DND-41 (cell line): ENCODE results near the gene SLC9A2.

ENCODE experiments used
- ATAC-seq: fragments of 200-7000 bp; cut with Tn5 transposase; 3 replicates; pipeline ENCODE4 v1.9.1; 2021; ENCODE audit warnings: low read depth; ENCODE audit not compliant: insufficient read depth
- DNase-seq: peaks from one replicate; pipeline ENCODE4 v3.0.0-alpha.2; 2020
- H2AFZ ChIP-seq: 2 replicates; pipeline ENCODE4 v1.6.0; 2012; ENCODE audit warnings: low read depth, low read length
- H3K27ac ChIP-seq: 2 replicates; pipeline ENCODE4 v1.5.1; 2012; ENCODE audit warnings: low read length, inconsistent platforms
- H3K27me3 ChIP-seq: fragments of 200-600 bp; sonication (generic); 2 replicates; pipeline ENCODE4 v1.6.0; 2012; ENCODE audit warnings: low read length, mild to moderate bottlenecking, inconsistent platforms; ENCODE audit not compliant: insufficient read depth, poor library complexity
- H3K36me3 ChIP-seq: 2 replicates; pipeline ENCODE4 v1.5.1; 2012; ENCODE audit warnings: low read length, inconsistent platforms; ENCODE audit not compliant: insufficient read depth
- H3K4me1 ChIP-seq: 2 replicates; pipeline ENCODE4 v1.5.1; 2012; ENCODE audit warnings: mild to moderate bottlenecking, low read length; ENCODE audit not compliant: insufficient read depth
- H3K4me2 ChIP-seq: 2 replicates; pipeline ENCODE4 v1.6.0; 2012; ENCODE audit warnings: mild to moderate bottlenecking, moderate library complexity, low read length, inconsistent platforms; ENCODE audit not compliant: insufficient read depth
- H3K4me3 ChIP-seq, 2 experiments: fragments of 200-600 bp in 1 of 2; shearing (Covaris generic) in 1 of 2; 2 replicates each; pipeline ENCODE4 v1.5.1; 2012 to 2016; ENCODE audit warnings: inconsistent platforms in 2 of 2, low read length in 2 of 2, mild to moderate bottlenecking in 2 of 2, low read depth in 1 of 2, moderate library complexity in 1 of 2
- H3K79me2 ChIP-seq: 2 replicates; pipeline ENCODE4 v1.6.0; 2012; ENCODE audit warnings: low read length, inconsistent platforms; ENCODE audit not compliant: insufficient read depth
- H3K9ac ChIP-seq: 2 replicates; pipeline ENCODE4 v1.6.0; 2012; ENCODE audit warnings: low read depth, mild to moderate bottlenecking, inconsistent platforms, low read length, moderate library complexity
- H3K9me3 ChIP-seq: 2 replicates; pipeline ENCODE4 v1.5.1; 2012; ENCODE audit warnings: low read length, moderate library complexity, mild to moderate bottlenecking, inconsistent platforms; ENCODE audit not compliant: insufficient read depth, severe bottlenecking
- H4K20me1 ChIP-seq: 2 replicates; pipeline ENCODE4 v1.6.0; 2012; ENCODE audit warnings: low read length; ENCODE audit not compliant: insufficient read depth
- CTCF ChIP-seq: IDR thresholded peaks from 2 replicates; pipeline ENCODE4 v1.5.1; 2012; ENCODE audit warnings: borderline replicate concordance, low read length, moderate library complexity, mild to moderate bottlenecking; ENCODE audit not compliant: poor library complexity, severe bottlenecking; ENCODE audit errors: extremely low read depth
- EZH2 ChIP-seq: IDR thresholded peaks from 3 replicates; pipeline ENCODE4 v1.6.1; 2012; ENCODE audit warnings: borderline replicate concordance, low read depth, mild to moderate bottlenecking, moderate library complexity, low read length, inconsistent platforms; ENCODE audit not compliant: severe bottlenecking

Gene SLC9A2

GRCh38 chr2:102592601-102593000, 26.8 kb upstream of the SLC9A2 start:
- no peak overlapping the region for H3K9ac ChIP-seq

GRCh38 chr2:102593516-102593915, 25.8 kb upstream of the SLC9A2 start:
- Histone ChIP-seq H3K27ac (no peak overlapping the region), H3K9me3 (no peaks in the 10 kb centered on the region), H4K20me1 (no peaks in the 10 kb centered on the region), H3K36me3 (no peaks in the 10 kb centered on the region), H3K4me2 (no peak overlapping the region), H3K9ac (no peak overlapping the region), H3K4me3 (no peak overlapping the region), H3K4me1 (no peaks in the 10 kb centered on the region), H3K27me3 (no peaks in the 10 kb centered on the region), H2AFZ (no peak overlapping the region), H3K79me2 (no peaks in the 10 kb centered on the region)
- ATAC-seq, result no peak
- DNase-seq, result no peak
- no peak for TF ChIP-seq EZH2
- no peak for TF ChIP-seq CTCF

More at GRCh38 chr2:102592601-102593000, 26.8 kb upstream of the SLC9A2 start:
- Histone ChIP-seq H3K4me2 (no peak overlapping the region), H3K36me3 (no peaks in the 10 kb centered on the region), H3K9me3 (no peaks in the 10 kb centered on the region), H3K27ac (no peak overlapping the region), H3K4me1 (no peaks in the 10 kb centered on the region), H3K4me3 (no peak overlapping the region), H4K20me1 (no peaks in the 10 kb centered on the region), H2AFZ (no peak overlapping the region), H3K79me2 (no peaks in the 10 kb centered on the region), H3K27me3 (no peaks in the 10 kb centered on the region)
- ATAC-seq, result no peak
- DNase-seq, result no peak
- peak; percentile 55 for TF ChIP-seq CTCF
- TF ChIP-seq EZH2, result no peak

- no peaks in the 10 kb centered on the region for H3K4me1 ChIP-seq
- H3K79me2 ChIP-seq, result no peaks in the 10 kb centered on the region
- no peak overlapping the region for H2AFZ ChIP-seq
- H3K27ac ChIP-seq, result no peak overlapping the region
- H3K27me3 ChIP-seq, result no peaks in the 10 kb centered on the region
- DNase-seq (no peak), ATAC-seq (no peak)
- no peaks in the 10 kb centered on the region for H4K20me1 ChIP-seq
- TF ChIP-seq CTCF (no peak), EZH2 (no peak)
- H3K9me3 ChIP-seq, result no peaks in the 10 kb centered on the region
- H3K36me3 ChIP-seq, result no peaks in the 10 kb centered on the region
- H3K4me3 ChIP-seq, result no peak overlapping the region
- H3K9ac ChIP-seq, result no peak overlapping the region
- no peak overlapping the region for H3K4me2 ChIP-seq
Observed at GRCh38 chr2:102594445-102595016, 24.8 kb upstream of the SLC9A2 start.

GRCh38 chr2:102597788-102598187, 21.6 kb upstream of the SLC9A2 start:
- H3K4me1 ChIP-seq, result no peaks in the 10 kb centered on the region
- TF ChIP-seq EZH2 (no peak), CTCF (no peak)
- no peaks in the 10 kb centered on the region for H3K36me3 ChIP-seq
- no peak overlapping the region for H3K4me2 ChIP-seq
- no peak for DNase-seq
- H2AFZ ChIP-seq, result no peak overlapping the region
- ATAC-seq, result no peak
- H3K79me2 ChIP-seq, result no peaks in the 10 kb centered on the region
- H3K4me3 ChIP-seq, result no peak overlapping the region
- no peak overlapping the region for H3K27ac ChIP-seq
- no peaks in the 10 kb centered on the region for H3K9me3 ChIP-seq
- no peak overlapping the region for H3K9ac ChIP-seq
- no peaks in the 10 kb centered on the region for H3K27me3 ChIP-seq
- no peaks in the 10 kb centered on the region for H4K20me1 ChIP-seq
